NCI-H2227 (cell line): ENCODE results near the gene PARP3.
A peak's percentile ranks its signal among the peaks of the same experiment; 100 is the strongest.
"Not testable (repeated sequence)": the region's sequence is repeated elsewhere in the genome, so short reads cannot be mapped to it uniquely, and the experiment has no call there.

Experiments used
- DNase-seq: peaks from one replicate; lab custom pipeline; 2025; ENCODE audit not compliant: unreplicated experiment; lab: John Stamatoyannopoulos, UW

Gene PARP3

GRCh38 chr3:51941798-51942602 is at the start of gene PARP3, which contains the start of gene RRP9:
Gene PARP3 (plus strand): TSS chr3:51942363. CDS start chr3:51943356, 993 bp downstream.
Gene RRP9 (minus strand): TSS chr3:51941904. CDS start chr3:51941867, 37 bp downstream.
- peak; percentile 99 for DNase-seq

- no peak for DNase-seq
Measured at GRCh38 chr3:51894391-51894790, 47.8 kb upstream of the PARP3 start.

GRCh38 chr3:51894939-51895338 is 47.2 kb upstream of the PARP3 start:
- DNase-seq: no peak

GRCh38 chr3:51896607-51897305 is 45.4 kb upstream of the PARP3 start:
- DNase-seq: no peak

DNA sequence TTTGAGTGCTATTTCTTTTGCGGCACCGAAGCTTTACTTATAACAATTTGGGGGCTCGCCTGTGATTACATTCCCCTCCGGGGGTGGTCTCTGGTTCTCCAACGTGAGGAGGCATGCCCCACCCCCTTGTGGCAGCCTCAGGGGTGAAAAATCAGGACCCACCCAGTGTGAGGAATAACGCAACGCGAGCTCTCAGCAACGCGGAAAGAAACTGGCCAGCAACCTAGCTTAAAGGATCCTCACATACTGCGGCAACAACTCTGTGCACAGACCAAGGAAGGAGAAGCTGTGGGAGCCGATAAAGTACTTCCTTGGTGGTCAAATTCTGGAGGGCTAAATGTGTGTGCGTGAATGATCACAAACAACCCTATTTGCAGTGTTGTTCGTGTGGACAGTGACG is 44.8 kb upstream of the PARP3 start:
- no peak for DNase-seq

DNA sequence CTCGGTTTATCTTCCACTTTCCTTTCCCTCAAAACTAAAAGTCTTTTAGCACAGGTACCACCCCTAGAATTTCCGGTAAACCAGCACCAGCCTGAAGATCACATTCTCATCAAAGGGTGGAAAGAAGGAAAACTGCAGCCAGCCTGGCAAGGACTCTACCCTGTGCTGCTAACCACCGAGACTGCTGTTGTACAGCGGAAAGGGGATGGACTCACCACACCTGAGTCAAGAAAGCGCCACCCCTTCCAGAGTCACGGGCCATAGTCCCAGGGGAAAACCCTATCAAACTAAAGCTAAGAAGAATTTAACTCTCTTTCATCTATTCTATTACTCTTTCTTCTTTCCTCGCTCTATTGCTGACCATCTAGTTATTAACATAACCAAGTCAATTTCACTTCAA is 42.1 kb upstream of the PARP3 start:
- not testable (repeated sequence) for DNase-seq

DNA sequence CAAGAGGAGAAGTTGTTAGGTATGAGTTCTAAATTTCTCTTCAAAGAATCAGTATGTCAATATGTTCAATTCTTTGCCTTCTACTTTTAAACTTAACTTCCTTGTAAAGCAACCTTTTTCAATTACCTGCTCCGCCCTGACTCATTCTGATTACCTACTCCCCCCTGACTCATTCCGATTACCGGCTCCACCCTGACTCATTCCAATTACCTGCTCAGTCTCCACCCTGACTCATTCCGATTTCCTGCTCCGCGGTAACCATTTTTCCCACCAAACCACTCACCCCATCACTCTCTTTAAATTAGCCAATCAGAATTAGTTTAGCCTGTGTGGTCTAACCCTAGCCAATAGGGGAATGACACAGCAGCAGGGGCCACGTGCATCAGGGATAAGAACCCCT is 39.8 kb upstream of the PARP3 start:
- DNase-seq: not testable (repeated sequence)

GRCh38 chr3:51904034-51904823 is 37.9 kb upstream of the PARP3 start:
- no peak for DNase-seq

DNA sequence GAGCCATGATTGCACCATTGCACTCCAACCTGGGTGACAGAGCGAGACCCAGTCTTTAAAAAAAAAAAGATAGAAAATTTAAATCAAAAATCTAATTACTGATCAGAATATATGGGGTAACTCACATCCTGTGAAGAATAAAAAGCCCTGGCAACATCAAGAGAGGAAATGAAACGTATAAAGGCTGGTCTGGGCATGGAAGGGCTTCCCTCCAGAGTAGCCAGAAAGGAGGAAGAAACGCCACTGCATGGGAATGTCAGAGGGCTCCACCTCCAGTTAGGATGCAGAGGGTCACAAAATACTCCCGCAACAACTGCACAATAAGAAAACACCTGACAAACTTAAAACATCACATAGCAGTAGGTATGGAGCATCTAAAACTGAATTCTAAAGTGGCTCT is 34.1 kb upstream of the PARP3 start:
- no peak for DNase-seq

GRCh38 chr3:51916418-51916817 is 25.7 kb upstream of the PARP3 start:
- DNase-seq: no peak

- no peak for DNase-seq
Measured at GRCh38 chr3:51921081-51921578, 21.0 kb upstream of the PARP3 start.

- DNase-seq: no peak
Measured at GRCh38 chr3:51927061-51927977, 14.8 kb upstream of the PARP3 start.

DNA sequence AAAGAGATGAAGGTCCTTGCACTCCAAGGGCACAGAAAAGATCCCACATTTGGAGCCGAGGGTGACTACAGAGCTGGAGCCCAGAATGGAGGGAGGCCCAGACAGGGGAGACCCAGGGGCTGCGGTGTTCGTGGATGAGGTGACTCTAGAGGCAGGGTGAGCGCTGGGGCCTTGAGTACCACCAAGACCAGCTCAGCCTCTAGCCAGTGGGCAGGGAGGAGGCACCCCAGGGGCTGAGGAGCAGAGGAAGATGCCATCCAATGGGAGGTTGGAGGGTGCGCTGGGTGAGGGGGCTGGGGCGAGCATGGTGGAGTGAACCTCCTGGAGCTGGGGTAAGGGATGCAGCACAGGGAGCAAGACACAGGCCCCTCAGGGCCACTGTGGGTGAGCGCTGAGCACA is 13.7 kb upstream of the PARP3 start:
- DNase-seq: no peak

- not testable (repeated sequence) for DNase-seq
Measured at GRCh38 chr3:51928981-51929380, 13.2 kb upstream of the PARP3 start.

DNA sequence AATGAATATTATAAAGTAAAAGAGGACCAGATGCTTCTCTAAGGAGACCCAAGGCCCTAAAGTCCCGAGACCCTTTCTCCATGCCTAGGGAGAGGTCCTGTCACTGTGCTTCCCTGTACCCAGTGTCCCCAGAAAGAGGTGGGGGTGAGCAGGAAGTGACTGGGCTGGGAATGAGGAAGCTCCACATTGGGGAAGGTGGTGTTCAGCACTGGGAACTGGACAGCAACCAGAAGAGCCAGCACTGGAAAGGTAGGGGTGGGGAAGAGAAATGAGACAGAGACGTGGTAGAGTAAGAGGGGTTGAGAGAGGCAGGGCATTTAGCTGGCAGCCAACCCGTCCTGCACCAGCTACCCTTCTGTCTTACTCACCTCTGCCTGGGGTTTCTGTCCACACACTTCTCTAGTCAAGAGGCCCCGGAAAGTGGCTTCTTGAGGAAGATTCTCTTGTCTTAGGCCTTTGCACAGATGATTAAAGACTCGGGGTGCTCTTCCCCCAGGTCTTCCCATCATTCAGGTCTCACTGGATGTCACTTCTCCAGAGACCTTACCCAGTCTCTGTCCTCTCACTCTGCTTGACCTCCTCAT is 12.7 kb upstream of the PARP3 start:
- no peak for DNase-seq

DNA sequence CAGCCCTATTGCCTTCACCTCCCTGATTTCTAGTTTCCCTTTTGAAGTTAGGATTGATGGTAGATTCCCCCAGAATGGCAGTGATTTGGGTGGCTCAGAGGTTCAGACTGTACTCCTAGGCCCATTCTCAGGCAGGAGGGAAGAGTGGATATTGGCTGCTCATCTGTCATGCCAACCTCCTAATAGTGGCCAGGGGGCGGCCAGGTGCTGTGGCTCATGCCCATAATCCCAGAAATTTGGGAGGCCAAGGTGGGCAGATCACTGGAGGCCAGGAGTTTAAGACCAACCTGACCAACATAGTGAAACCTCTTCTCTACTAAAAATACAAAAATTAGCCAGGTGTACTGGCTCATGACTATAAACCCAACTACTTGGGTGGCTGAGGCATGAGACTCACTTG is 11.7 kb upstream of the PARP3 start:
- DNase-seq: no peak

DNA sequence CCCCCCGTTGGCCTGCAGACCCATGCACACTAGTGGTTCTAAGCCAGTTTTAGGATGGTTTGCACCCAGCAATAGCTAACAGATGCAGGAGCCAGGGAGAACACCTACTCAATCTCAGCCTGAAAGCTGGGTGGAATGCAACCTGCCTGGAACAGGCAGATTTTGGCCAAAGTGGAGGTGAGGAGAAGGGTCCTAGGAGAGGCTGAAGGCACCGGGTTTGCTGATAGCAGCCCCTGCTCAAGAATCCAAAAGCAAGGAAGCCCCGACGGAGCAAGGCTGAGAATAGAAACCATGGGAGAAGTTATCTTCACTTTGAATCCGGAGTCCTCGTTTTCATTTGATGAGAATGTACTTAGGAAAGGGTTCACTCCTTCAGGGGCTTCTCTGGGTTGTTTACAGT is 10.4 kb upstream of the PARP3 start:
- no peak for DNase-seq

DNA sequence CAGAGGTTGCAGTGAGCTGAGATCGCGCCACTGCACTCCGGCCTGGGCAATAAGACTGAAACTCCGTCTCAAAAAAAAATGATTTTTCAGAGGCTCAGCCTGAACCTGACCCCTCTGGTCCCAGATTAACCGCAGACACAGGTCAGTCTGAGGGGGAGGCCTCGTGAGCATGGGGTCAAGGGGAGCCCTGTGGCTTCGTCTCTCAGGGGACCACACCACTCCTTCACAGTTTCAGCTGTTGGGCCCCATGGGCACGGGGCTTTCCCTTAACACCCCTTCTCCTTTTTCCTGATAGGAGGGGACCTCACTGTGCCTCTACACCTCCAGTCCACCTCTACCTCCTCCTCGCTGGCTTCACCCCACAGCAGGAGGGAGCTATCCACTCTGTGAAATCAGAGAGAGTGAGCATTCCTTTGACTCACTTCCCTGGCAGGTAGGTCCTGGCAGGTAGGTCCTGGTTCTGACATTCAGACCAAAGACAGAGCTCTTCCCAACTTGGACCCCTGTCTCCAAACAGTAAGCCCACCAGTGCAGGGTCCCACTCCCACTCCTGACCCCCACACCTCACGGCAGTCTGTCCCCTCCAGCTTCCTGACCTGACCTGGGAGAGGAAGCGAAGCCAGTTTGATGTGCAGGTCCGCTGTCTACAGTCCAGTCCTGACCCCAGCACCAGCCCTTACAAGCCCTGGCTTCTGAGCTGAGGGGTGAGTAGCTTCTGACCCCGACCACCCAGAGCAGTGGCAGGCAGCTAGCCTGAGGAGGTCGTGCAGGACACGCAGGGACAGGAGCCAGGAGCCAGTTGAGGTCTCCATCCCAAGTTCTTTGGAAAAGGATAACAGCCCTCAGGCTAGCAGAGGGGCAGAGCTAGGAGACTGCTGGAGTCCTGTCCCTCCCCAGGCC is 9.4 kb upstream of the PARP3 start:
- no peak for DNase-seq
